ENCODE data around the gene CLCNKB. TPM values are rescaled to one million over a fixed set of nuclear protein-coding genes. Genes with fewer than 3 reads are reported as not detected.
"Not testable (repeated sequence)": the region's sequence is repeated elsewhere in the genome, so short reads cannot be mapped to it uniquely, and the experiment has no call there.

CLCNKB gene
- total RNA-seq, 2 experiments from 2014 or later = not detected

DNA sequence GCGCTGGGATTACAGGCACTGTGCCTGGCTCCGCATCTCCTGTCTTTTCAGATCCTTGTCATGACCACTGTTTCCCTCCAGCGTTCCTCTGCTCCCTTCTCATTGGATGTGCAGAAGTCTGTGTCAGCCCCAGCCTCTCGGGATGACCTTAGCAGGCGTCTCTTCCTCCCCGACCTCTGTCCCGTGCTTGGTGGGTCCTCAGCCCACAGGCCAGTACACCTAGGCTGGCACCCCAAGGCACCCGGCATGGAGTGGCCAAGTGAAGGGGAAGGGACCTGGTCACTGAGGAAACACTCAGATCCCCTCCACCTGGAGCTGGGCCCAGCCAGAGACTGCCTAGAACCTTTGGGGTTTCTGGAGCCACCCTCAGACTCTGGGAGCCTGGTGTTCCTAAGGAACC, 2.4 kb upstream of the CLCNKB start:
- H3K27me3 Mint-ChIP-seq = no peaks in the 10 kb centered on the region
- ATAC-seq (no peak), DNase-seq (no peak)
- intact Hi-C loops (cut with micrococcal nuclease) = no loop called here
- CTCF ChIA-PET = no interaction called here
- H3K4me3 Mint-ChIP-seq = no peak overlapping the region
- no peaks in the 10 kb centered on the region for H3K4me1 Mint-ChIP-seq (ENCODE audit: low read depth)
- POLR2A ChIA-PET = no interaction called here
- no peaks in the 10 kb centered on the region for H3K9me3 Mint-ChIP-seq
- H3K27ac Mint-ChIP-seq = no peak overlapping the region
- TF ChIP-seq, protein P1, sequence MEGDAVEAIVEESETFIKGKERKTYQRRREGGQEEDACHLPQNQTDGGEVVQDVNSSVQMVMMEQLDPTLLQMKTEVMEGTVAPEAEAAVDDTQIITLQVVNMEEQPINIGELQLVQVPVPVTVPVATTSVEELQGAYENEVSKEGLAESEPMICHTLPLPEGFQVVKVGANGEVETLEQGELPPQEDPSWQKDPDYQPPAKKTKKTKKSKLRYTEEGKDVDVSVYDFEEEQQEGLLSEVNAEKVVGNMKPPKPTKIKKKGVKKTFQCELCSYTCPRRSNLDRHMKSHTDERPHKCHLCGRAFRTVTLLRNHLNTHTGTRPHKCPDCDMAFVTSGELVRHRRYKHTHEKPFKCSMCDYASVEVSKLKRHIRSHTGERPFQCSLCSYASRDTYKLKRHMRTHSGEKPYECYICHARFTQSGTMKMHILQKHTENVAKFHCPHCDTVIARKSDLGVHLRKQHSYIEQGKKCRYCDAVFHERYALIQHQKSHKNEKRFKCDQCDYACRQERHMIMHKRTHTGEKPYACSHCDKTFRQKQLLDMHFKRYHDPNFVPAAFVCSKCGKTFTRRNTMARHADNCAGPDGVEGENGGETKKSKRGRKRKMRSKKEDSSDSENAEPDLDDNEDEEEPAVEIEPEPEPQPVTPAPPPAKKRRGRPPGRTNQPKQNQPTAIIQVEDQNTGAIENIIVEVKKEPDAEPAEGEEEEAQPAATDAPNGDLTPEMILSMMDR (IDR thresholded peaks at IDR 0.05) = no peak
- H3K36me3 Mint-ChIP-seq (ENCODE audit: low read depth) = no peaks in the 10 kb centered on the region

DNA sequence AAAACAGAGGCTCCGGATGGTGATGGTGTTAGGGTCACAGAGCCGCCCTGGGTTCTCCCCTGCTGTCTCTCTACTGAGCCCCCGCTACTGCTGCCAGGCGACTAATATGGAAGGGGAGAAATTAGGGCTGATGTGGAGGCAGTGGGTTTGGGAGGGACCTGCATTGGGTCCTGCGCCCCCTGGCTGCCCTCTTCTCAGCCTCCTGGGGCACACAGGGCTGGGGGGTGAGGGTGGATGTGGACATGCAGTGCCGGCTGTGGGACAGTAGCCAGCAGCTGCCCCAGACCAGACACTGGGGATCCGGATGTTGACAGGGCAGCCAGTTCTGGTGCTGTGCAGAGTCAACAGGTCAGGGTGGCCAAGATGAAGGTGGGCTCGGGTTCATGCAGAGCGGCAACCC, 1.5 kb upstream of the CLCNKB start:
- Mint-ChIP-seq H3K27me3 (no peaks in the 10 kb centered on the region), H3K36me3 (ENCODE audit: low read depth) (no peaks in the 10 kb centered on the region), H3K27ac (no peak overlapping the region), H3K9me3 (no peaks in the 10 kb centered on the region), H3K4me1 (ENCODE audit: low read depth) (no peaks in the 10 kb centered on the region), H3K4me3 (no peak overlapping the region)
- TF ChIP-seq, protein P1 (IDR thresholded peaks at IDR 0.05) = no peak
- ChIA-PET POLR2A (no interaction called here), CTCF (no interaction called here)
- DNase-seq (no peak), ATAC-seq (no peak)
- intact Hi-C loops (cut with micrococcal nuclease) = no loop called here

DNA sequence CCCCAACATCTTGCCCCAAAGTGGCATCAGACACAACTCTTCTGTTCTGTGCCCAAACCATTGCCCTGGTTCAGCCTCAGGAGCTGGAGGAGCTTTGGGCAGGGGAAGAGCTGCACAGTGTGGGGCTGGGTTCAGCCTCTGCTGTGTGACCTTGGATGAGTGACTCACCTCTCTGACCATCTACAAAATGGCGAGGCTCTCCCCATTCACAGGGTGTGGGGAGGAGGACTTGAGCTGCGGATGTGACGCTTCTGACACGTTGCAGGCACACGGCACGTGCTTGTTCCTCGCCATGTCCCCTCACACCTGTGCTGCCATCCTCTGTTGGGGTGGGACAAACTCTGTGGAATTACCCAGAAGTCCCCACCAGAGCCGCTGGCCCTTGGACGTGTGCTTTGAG, 928 bp upstream of the CLCNKB start:
- H3K4me1 Mint-ChIP-seq (ENCODE audit: low read depth); H3K27me3 Mint-ChIP-seq; H3K36me3 Mint-ChIP-seq (ENCODE audit: low read depth); ATAC-seq; H3K9me3 Mint-ChIP-seq; CTCF ChIA-PET; intact Hi-C loops (cut with micrococcal nuclease); H3K27ac Mint-ChIP-seq; DNase-seq; POLR2A ChIA-PET; H3K4me3 Mint-ChIP-seq: not testable (repeated sequence)

DNA sequence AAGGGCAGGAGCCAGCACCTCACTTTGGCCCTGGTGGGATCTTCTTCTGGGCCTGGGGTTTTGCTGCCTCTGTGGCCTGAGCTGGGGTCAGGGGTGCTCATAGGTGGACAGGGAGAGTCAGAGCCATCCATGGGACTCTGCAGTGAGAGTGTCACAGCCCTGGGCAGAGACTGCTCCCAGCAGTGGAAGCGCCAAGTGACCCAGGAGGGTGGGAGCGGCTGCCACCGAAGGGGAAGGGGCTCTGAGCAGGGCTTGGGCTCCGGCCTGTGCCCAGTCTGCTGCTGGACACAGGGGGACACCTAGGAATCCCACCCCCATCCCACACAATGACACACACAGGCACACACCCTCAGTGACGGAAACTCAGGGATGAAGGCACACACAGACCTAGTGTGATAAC, 368 bp downstream of the CLCNKB start:
- H3K9me3 Mint-ChIP-seq = no peaks in the 10 kb centered on the region
- intact Hi-C loops (cut with micrococcal nuclease) = no loop called here
- H3K27ac Mint-ChIP-seq = no peak overlapping the region
- H3K4me3 Mint-ChIP-seq = no peak overlapping the region
- TF ChIP-seq, protein P1 (IDR thresholded peaks at IDR 0.05) = no peak
- no peaks in the 10 kb centered on the region for H3K36me3 Mint-ChIP-seq (ENCODE audit: low read depth)
- peaks cover 5% of the 10 kb centered on the region for H3K27me3 Mint-ChIP-seq
- H3K4me1 Mint-ChIP-seq (ENCODE audit: low read depth) = no peaks in the 10 kb centered on the region
- POLR2A ChIA-PET = no interaction called here
- DNase-seq = no peak
- no peak for ATAC-seq
- CTCF ChIA-PET = no interaction called here

DNA sequence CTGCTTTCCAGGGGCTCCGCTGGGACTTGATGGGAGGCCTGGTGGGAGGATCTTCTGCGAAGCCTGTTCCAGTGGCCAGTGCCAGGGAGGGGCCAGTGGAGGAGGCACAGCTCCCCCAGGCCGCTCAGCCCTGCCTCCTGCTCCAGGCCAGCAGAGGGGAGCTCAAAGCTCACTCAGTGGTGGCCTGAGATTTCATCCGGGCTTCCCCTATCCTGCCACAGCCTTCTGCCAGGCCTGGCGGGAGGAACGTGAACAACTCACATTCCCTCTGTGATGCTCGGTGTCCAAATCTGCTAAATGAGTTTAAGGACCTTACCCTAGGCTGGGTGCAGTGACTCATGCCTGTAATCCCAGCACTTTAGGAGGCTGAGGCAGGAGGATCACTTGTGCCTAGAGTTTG, 3.3 kb downstream of the CLCNKB start:
- H3K4me3 Mint-ChIP-seq = no peak overlapping the region
- intact Hi-C loops (cut with micrococcal nuclease) = no loop called here
- no peak overlapping the region for H3K27ac Mint-ChIP-seq
- peaks cover 14% of the 10 kb centered on the region for H3K27me3 Mint-ChIP-seq
- POLR2A ChIA-PET = no interaction called here
- ATAC-seq = no peak
- TF ChIP-seq, protein P1 (IDR thresholded peaks at IDR 0.05) = no peak
- no peaks in the 10 kb centered on the region for H3K36me3 Mint-ChIP-seq (ENCODE audit: low read depth)
- no peaks in the 10 kb centered on the region for H3K9me3 Mint-ChIP-seq
- DNase-seq = no peak
- H3K4me1 Mint-ChIP-seq (ENCODE audit: low read depth) = no peaks in the 10 kb centered on the region
- CTCF ChIA-PET = interaction anchor here (0.6 to 1.3 kb wide), 3 partner anchors 9 to 37 kb away, joined by 3 to 6 read pairs (median 3); no protein-coding TSS in a partner anchor
